GM12878 (cell line): Measurements from ENCODE around the gene CRAMP1. TPM values are rescaled to one million over a fixed set of nuclear protein-coding genes. Genes with fewer than 3 reads are reported as not detected.
A peak's percentile ranks its signal among the peaks of the same experiment; 100 is the strongest.

ENCODE experiments used
- ATAC-seq: fragments of 200-7000 bp; cut with Tn5 transposase; 3 replicates; pipeline ENCODE4 v1.9.1; 2020; ENCODE audit warnings: mild to moderate bottlenecking, moderate library complexity
- BruUV-seq: library from RNA; stranded (reverse); fragments of 400-500 nt; replicated peaks from 2 replicates; lab custom pipeline; 2021; lab: Mats Ljungman, UMichigan
- CTCF ChIA-PET: fragments of 300-600 bp; sonication (Branson Sonifier 250); formaldehyde crosslinking; extraction: SDS; loops from one replicate; lab custom pipeline; 2021; ENCODE audit warnings: inconsistent platforms; lab: Yijun Ruan, JAX
- POLR2A ChIA-PET: fragments of 350-600 bp; formaldehyde crosslinking; extraction: SDS; loops from one replicate; lab custom pipeline; 2021; ENCODE audit warnings: inconsistent platforms; lab: Charles Lee
- RAD21 ChIA-PET: fragments of 300-600 bp; sonication (Branson Sonifier 250); formaldehyde crosslinking; loops from one replicate; lab custom pipeline; 2023; ENCODE audit warnings: antibody characterized with exemption; ENCODE audit not compliant: unreplicated experiment; lab: Charles Lee
- SMC1A ChIA-PET: fragments of 300-600 bp; sonication (Branson Sonifier 250); formaldehyde crosslinking; loops from one replicate; lab custom pipeline; 2023; ENCODE audit not compliant: unreplicated experiment, uncharacterized antibody; lab: Charles Lee
- DNase-seq: peaks from one replicate; pipeline ENCODE4 v3.0.0-alpha.2; 2011; ENCODE audit warnings: low read depth, low spot score
- FAIRE-seq: peaks from 3 replicates; lab custom pipeline; 2011; peaks lifted over from hg19 to GRCh38; lab: Jason Lieb, UNC
- H2AFZ ChIP-seq: 2 replicates; pipeline ENCODE4 v1.6.0; 2011; ENCODE audit warnings: low read depth, low read length, control low read depth; ENCODE audit not compliant: control insufficient read depth
- H3K27ac ChIP-seq: 2 replicates; pipeline ENCODE4 v1.5.1; 2011; ENCODE audit warnings: control low read depth; ENCODE audit not compliant: control insufficient read depth, insufficient read depth
- H3K27me3 ChIP-seq, 2 experiments: replicated peaks in 1 of 2; 2 replicates each; pipeline versions ENCODE4 v1.6.0 to v1.6.1; 2011; ENCODE audit warnings: low read length in 1 of 2; ENCODE audit not compliant: control insufficient read depth in 2 of 2, insufficient read depth in 2 of 2
- H3K36me3 ChIP-seq, 2 experiments: 2 replicates each; pipeline ENCODE4 v1.5.1; 2011; ENCODE audit warnings: low read length in 1 of 2; ENCODE audit not compliant: control insufficient read depth in 2 of 2, insufficient read depth in 2 of 2
- H3K4me1 ChIP-seq: 2 replicates; pipeline ENCODE4 v1.6.1; 2011; ENCODE audit warnings: mild to moderate bottlenecking, low read length, moderate library complexity, mixed read lengths; ENCODE audit not compliant: control insufficient read depth, insufficient read depth
- H3K4me2 ChIP-seq: 2 replicates; pipeline ENCODE4 v1.6.0; 2011; ENCODE audit warnings: control low read depth; ENCODE audit not compliant: control insufficient read depth, insufficient read depth
- H3K4me3 ChIP-seq: fragments of 200-600 bp; sonication (generic); 2 replicates; pipeline ENCODE4 v1.5.1; 2016
- H3K79me2 ChIP-seq: 2 replicates; pipeline ENCODE4 v1.6.0; 2011; ENCODE audit warnings: low read length; ENCODE audit not compliant: control insufficient read depth, insufficient read depth
- H3K9ac ChIP-seq: 2 replicates; pipeline ENCODE4 v1.8.0; 2011; ENCODE audit warnings: low read length, control low read depth, mixed read lengths; ENCODE audit not compliant: control insufficient read depth, insufficient read depth
- H3K9me3 ChIP-seq: replicated peaks from 3 replicates; pipeline ENCODE4 v1.5.1; 2011; ENCODE audit warnings: mild to moderate bottlenecking, low read length; ENCODE audit not compliant: control insufficient read depth, insufficient read depth
- H4K20me1 ChIP-seq: 2 replicates; pipeline ENCODE4 v1.6.0; 2011; ENCODE audit not compliant: control insufficient read depth, insufficient read depth
- CBX3 ChIP-seq: fragments of 200-600 bp; sonication (generic); IDR thresholded peaks from 2 replicates; pipeline ENCODE4 v1.6.1; 2016; ENCODE audit warnings: low read depth, borderline replicate concordance
- ELK1 ChIP-seq: IDR thresholded peaks from 2 replicates; pipeline ENCODE4 v1.6.1; 2012; ENCODE audit warnings: low read depth, low read length, improper control_type of control experiment
- EZH2 ChIP-seq: IDR thresholded peaks from 2 replicates; pipeline ENCODE4 v1.6.1; 2012; ENCODE audit warnings: low read depth, mild to moderate bottlenecking, control low read depth, inconsistent platforms, low read length, borderline replicate concordance; ENCODE audit not compliant: control insufficient read depth
- HDAC6 ChIP-seq: fragments of 200-600 bp; sonication (generic); IDR thresholded peaks from one replicate; pipeline ENCODE4 v1.8.0; 2017; ENCODE audit warnings: antibody characterized with exemption; ENCODE audit not compliant: unreplicated experiment
- KLF5 ChIP-seq: fragments of 450-650 bp; IDR thresholded peaks from 2 replicates; pipeline ENCODE4 v1.6.1; 2014; ENCODE audit warnings: mild to moderate bottlenecking; ENCODE audit not compliant: partially characterized antibody
- LARP7 ChIP-seq: fragments of 450-650 bp; IDR thresholded peaks from 2 replicates; pipeline ENCODE4 v1.6.1; 2017; ENCODE audit warnings: mild to moderate bottlenecking
- MXI1 ChIP-seq: fragments of 150-350 bp; IDR thresholded peaks from 2 replicates; pipeline ENCODE4 v1.6.1; 2011; ENCODE audit warnings: low read depth, mild to moderate bottlenecking, inconsistent platforms, low read length, improper control_type of control experiment
- NR2F1 ChIP-seq: fragments of 450-650 bp; conservative IDR thresholded peaks from 2 replicates; pipeline ENCODE4 v1.6.1; 2017; ENCODE audit warnings: mild to moderate bottlenecking
- RB1 ChIP-seq: fragments of 450-650 bp; formaldehyde crosslinking; IDR thresholded peaks from 2 replicates; pipeline ENCODE4 v1.6.1; 2017; ENCODE audit warnings: mild to moderate bottlenecking, borderline replicate concordance
- ZNF622 ChIP-seq: fragments of 450-650 bp; IDR thresholded peaks from 2 replicates; pipeline ENCODE4 v1.6.1; 2017; ENCODE audit warnings: mild to moderate bottlenecking, inconsistent platforms
- ZSCAN29 ChIP-seq: fragments of 450-650 bp; IDR thresholded peaks from 2 replicates; pipeline ENCODE4 v1.6.1; 2017; ENCODE audit warnings: mild to moderate bottlenecking, moderate library complexity
- WGBS: methylation state at CpG from one replicate; pipeline ENCODE4 v1.1.6; 2016; ENCODE audit warnings: low lambda C conversion rate; ENCODE audit not compliant: insufficient replicate concordance, insufficient coverage; ENCODE audit errors: missing lambda C conversion rate; 5-methylcytosine and 5-hydroxymethylcytosine counted together
- in situ Hi-C: fragments of 300-500 bp; cut with MboI; formaldehyde crosslinking; loops from 9 replicates; pipeline ENCODE4 v1.14.3; 2018; ENCODE audit warnings: mixed read lengths
- intact Hi-C: fragments of 100-400 bp; cut with micrococcal nuclease; formaldehyde crosslinking; loops from one replicate; pipeline ENCODE4 v1.14.2; 2022; ENCODE audit not compliant: unreplicated experiment
- polyA plus RNA-seq, 11 experiments: library from polyadenylated mRNA; depleted of rRNA in 4 of 11; unstranded in 6 of 11; stranded (reverse) in 5 of 11; fragments of >200 nt; fragmentation: Nextera tagmentation in 4 of 11; fragmentation: Illumina TruSeq in 1 of 11; extraction: Ambion mirVana in 4 of 11; extraction: Trizol in 1 of 11; gene quantifications; 1 replicate in 1 of 11; 2 replicates in 10 of 11; pipeline versions ENCODE4 v1.2.1 to v1.2.3, GENCODE V29; 2011 to 2016; ENCODE audit warnings: inconsistent platforms in 2 of 11, missing spikeins in 2 of 11, low read depth in 1 of 11
- total RNA-seq, 4 experiments: library from RNA; depleted of rRNA in 3 of 4; stranded (reverse); fragments of >200 nt in 3 of 4; fragmentation: Illumina TruSeq in 1 of 4; extraction: Trizol in 1 of 4; gene quantifications; 2 replicates each; pipeline versions ENCODE4 v1.2.1 to v1.2.3, GENCODE V29; 2013 to 2021

Gene CRAMP1
- total and polyA plus RNA-seq, 10 of the 15 experiments (the other 5 are each of a cell fraction or from before 2014, with no cell fraction given) = 0.37 to 9.8 (median 3.9) TPM

- intact Hi-C loops = no loop called here
- ATAC-seq = no peak
These were observed 39.8 kb downstream of the CRAMP1 start for GRCh38 chr16:1651974-1652312.

GRCh38 chr16:1653023-1653422, 40.9 kb downstream of the CRAMP1 start:
- in situ Hi-C loops = no loop called here
- H3K4me2 ChIP-seq = no peak overlapping the region
- H3K4me3 ChIP-seq = no peak overlapping the region
- ChIA-PET POLR2A (no interaction called here), RAD21 (no interaction called here), CTCF (no interaction called here), SMC1A (interaction anchor here (1.2 kb wide), 1 partner anchor 25 kb away, joined by 3 read pairs; the partner anchor contains the start of gene JPT2)
- WGBS = 95% methylated on average over 15 of the region's 15 CpGs
- no peak overlapping the region for H3K27ac ChIP-seq
- peaks cover 4% of the 10 kb centered on the region for H4K20me1 ChIP-seq
- intact Hi-C loops = no loop called here
- H2AFZ ChIP-seq = no peak overlapping the region
- no peaks in the 10 kb centered on the region for H3K9me3 ChIP-seq
- no peak for ATAC-seq
- H3K36me3 ChIP-seq = peaks cover 5 to 29% of the 10 kb centered on the region in 2 experiments; a peak in 3 of 4 replicates
- H3K4me1 ChIP-seq = no peaks in the 10 kb centered on the region; the same call in 1 of the 2 replicates
- no peak overlapping the region for H3K9ac ChIP-seq
- no peak for FAIRE-seq
- no TSS peak for BruUV-seq
- no peak for DNase-seq
- H3K27me3 ChIP-seq = no peaks in the 10 kb centered on the region
- TF ChIP-seq ELK1 (no peak), KLF5 (no peak), EZH2 (no peak), HDAC6 (no peak), ZSCAN29 (no peak), CBX3 (no peak), MXI1 (no peak), ZNF622 (no peak), RB1 (no peak)
- TF ChIP-seq, all 136 proteins: peak for 0
- H3K79me2 ChIP-seq = no peaks in the 10 kb centered on the region

More at GRCh38 chr16:1651974-1652312, 39.8 kb downstream of the CRAMP1 start:
- no TSS peak for BruUV-seq
- no peak overlapping the region for H3K9ac ChIP-seq
- FAIRE-seq (no peak), DNase-seq (no peak)
- in situ Hi-C loops = no loop called here
- ChIA-PET RAD21 (no interaction called here), CTCF (no interaction called here), SMC1A (interaction anchor here (1.2 kb wide), 1 partner anchor 26 kb away, joined by 3 read pairs; the partner anchor contains the start of gene JPT2), POLR2A (no interaction called here)
- no peaks in the 10 kb centered on the region; the same call in 1 of the 2 replicates for H3K4me1 ChIP-seq
- no peak overlapping the region for H3K4me2 ChIP-seq
- no peaks in the 10 kb centered on the region for H3K27me3 ChIP-seq
- H2AFZ ChIP-seq = no peak overlapping the region
- H3K9me3 ChIP-seq = no peaks in the 10 kb centered on the region
- peaks cover 4% of the 10 kb centered on the region for H4K20me1 ChIP-seq
- H3K79me2 ChIP-seq = no peaks in the 10 kb centered on the region
- TF ChIP-seq LARP7 (no peak), NR2F1 (peak; percentile 12; the same call in 1 of the 2 replicates)
- 100% methylated on average over 1 of the region's 1 CpG for WGBS
- no peak overlapping the region for H3K4me3 ChIP-seq
- H3K36me3 ChIP-seq = peaks cover 9 to 29% of the 10 kb centered on the region in 2 experiments; a peak in 3 of 4 replicates
- H3K27ac ChIP-seq = no peak overlapping the region
